GM12873 (cell line): ENCODE results near the gene STK17B.

ENCODE experiments used
- CTCF ChIP-seq: IDR thresholded peaks from 2 replicates; pipeline ENCODE4 v1.5.1; 2012; ENCODE audit warnings: low read depth, mild to moderate bottlenecking, moderate library complexity, low read length, control low read depth; ENCODE audit not compliant: insufficient read depth; ENCODE audit errors: missing control alignments

Gene STK17B

GRCh38 chr2:196096982-196097745, 74.2 kb downstream of the STK17B start:
- TF ChIP-seq CTCF: no peak

- no peak for TF ChIP-seq CTCF
These were observed 75.1 kb downstream of the STK17B start for GRCh38 chr2:196096264-196096663.

- TF ChIP-seq CTCF: no peak
These were observed 83.2 kb downstream of the STK17B start for GRCh38 chr2:196088203-196088602.

GRCh38 chr2:196086517-196087368, 84.6 kb downstream of the STK17B start:
- TF ChIP-seq CTCF: no peak

- no peak for TF ChIP-seq CTCF
These were observed 87.8 kb downstream of the STK17B start for GRCh38 chr2:196083601-196084000.
